SK-N-SH (cell line): Measurements from ENCODE around the gene GPX7. TPM values are rescaled to one million over a fixed set of nuclear protein-coding genes. Genes with fewer than 3 reads are reported as not detected.

Experiments used
- CTCF ChIA-PET: fragments of 300-600, 350-600 bp; formaldehyde crosslinking; extraction: SDS; loops from one replicate; lab custom pipeline; 2021; lab: Yijun Ruan, JAX
- POLR2A ChIA-PET: fragments of 350-600 bp; sonication (Branson Sonifier 250); formaldehyde crosslinking; extraction: SDS; loops from one replicate; lab custom pipeline; 2020; ENCODE audit warnings: antibody characterized with exemption, inconsistent platforms; lab: Yijun Ruan, JAX
- DNase-seq: peaks from one replicate; pipeline ENCODE4 v3.0.0; 2012
- H2AFZ ChIP-seq: fragments of 200-600 bp; sonication (generic); 2 replicates; pipeline ENCODE4 v1.8.1; 2016; ENCODE audit warnings: antibody characterized with exemption, mild to moderate bottlenecking, low read depth
- H3F3A ChIP-seq: fragments of 200-600 bp; sonication (generic); replicated peaks from 2 replicates; pipeline ENCODE3; 2016; ENCODE audit warnings: antibody characterized with exemption, mild to moderate bottlenecking; ENCODE audit not compliant: insufficient read depth
- H3K27ac ChIP-seq, 2 experiments: fragments of 200-500 bp in 1 of 2; fragments of 200-600 bp in 1 of 2; sonication (Bioruptor generic) in 1 of 2; sonication (generic), shearing (Covaris generic) in 1 of 2; 2 replicates each; pipeline versions ENCODE4 v1.5.1 to v1.6.1; 2014 to 2016; ENCODE audit warnings: low read depth in 2 of 2, inconsistent platforms in 1 of 2, low read length in 1 of 2, mild to moderate bottlenecking in 1 of 2, mixed read lengths in 1 of 2
- H3K27me3 ChIP-seq: fragments of 200-600 bp; sonication (generic), shearing (Covaris generic); 2 replicates; pipeline ENCODE4 v1.6.1; 2016; ENCODE audit warnings: mixed run types; ENCODE audit not compliant: insufficient read depth
- H3K36me3 ChIP-seq, 2 experiments: fragments of 200-500 bp in 1 of 2; fragments of 200-600 bp in 1 of 2; sonication (Bioruptor generic) in 1 of 2; sonication (generic) in 1 of 2; replicated peaks in 1 of 2; 2 replicates each; pipeline versions ENCODE3 to v1.5.1; 2014 to 2016; ENCODE audit warnings: low read length in 1 of 2, mild to moderate bottlenecking in 1 of 2; ENCODE audit not compliant: insufficient read depth in 2 of 2, control insufficient read depth in 1 of 2
- H3K4me1 ChIP-seq, 2 experiments: fragments of 200-500 bp in 1 of 2; fragments of 200-600 bp in 1 of 2; sonication (Bioruptor generic) in 1 of 2; sonication (generic), shearing (Covaris generic) in 1 of 2; 2 replicates each; pipeline versions ENCODE4 v1.5.1 to v1.6.1; 2014 to 2016; ENCODE audit warnings: low read depth in 1 of 2, low read length in 1 of 2, mixed run types in 1 of 2; ENCODE audit not compliant: insufficient read depth in 2 of 2, control insufficient read depth in 1 of 2
- H3K4me2 ChIP-seq: fragments of 200-600 bp; sonication (generic), shearing (Covaris generic); 2 replicates; pipeline ENCODE4 v1.6.1; 2017; ENCODE audit warnings: mixed run types
- H3K4me3 ChIP-seq, 2 experiments: fragments of 200-500 bp in 1 of 2; fragments of 200-600 bp in 1 of 2; sonication (Bioruptor generic) in 1 of 2; sonication (generic), shearing (Covaris generic) in 1 of 2; 2 replicates each; pipeline versions ENCODE4 v1.5.1 to v1.8.1; 2014 to 2016; ENCODE audit warnings: low read depth in 2 of 2, inconsistent platforms in 1 of 2, low read length in 1 of 2, mild to moderate bottlenecking in 1 of 2, mixed read lengths in 1 of 2, moderate library complexity in 1 of 2
- H3K79me2 ChIP-seq: fragments of 200-600 bp; sonication (generic); 2 replicates; pipeline ENCODE4 v1.8.1; 2017; ENCODE audit warnings: mild to moderate bottlenecking; ENCODE audit not compliant: insufficient read depth
- H3K9ac ChIP-seq: fragments of 200-600 bp; sonication (generic); 2 replicates; pipeline ENCODE4 v1.6.1; 2017; ENCODE audit warnings: mixed run types
- H3K9me2 ChIP-seq: fragments of 200-600 bp; sonication (generic); 2 replicates; pipeline ENCODE4 v1.6.1; 2017; ENCODE audit warnings: mixed run types
- H3K9me3 ChIP-seq: fragments of 200-600 bp; sonication (generic); 2 replicates; pipeline ENCODE4 v1.6.1; 2017; ENCODE audit warnings: mixed run types, mild to moderate bottlenecking, moderate library complexity
- H4K20me1 ChIP-seq: fragments of 200-600 bp; sonication (generic); 2 replicates; pipeline ENCODE4 v1.6.1; 2017; ENCODE audit warnings: mild to moderate bottlenecking, mixed run types; ENCODE audit not compliant: insufficient read depth
- CHD2 ChIP-seq: fragments of 150-350 bp; IDR thresholded peaks from 2 replicates; pipeline ENCODE4 v1.6.1; 2018; ENCODE audit warnings: low read length; ENCODE audit not compliant: partially characterized antibody
- EP300 ChIP-seq, 2 experiments: IDR thresholded peaks; 2 replicates each; pipeline versions ENCODE4 v1.4.0 to v1.6.1; 2012; ENCODE audit warnings: borderline replicate concordance in 1 of 2, low read depth in 1 of 2, low read length in 1 of 2
- EZH2phosphoT487 ChIP-seq: fragments of 200-600 bp; sonication (generic); IDR thresholded peaks from 2 replicates; pipeline ENCODE4 v1.6.1; 2017; ENCODE audit warnings: low read depth, mixed run types, mild to moderate bottlenecking, antibody characterized with exemption, moderate library complexity, borderline replicate concordance
- FOSL2 ChIP-seq: IDR thresholded peaks from 2 replicates; pipeline ENCODE4 v1.4.0; 2012; ENCODE audit warnings: low read depth, mild to moderate bottlenecking, moderate library complexity, borderline replicate concordance
- FOXJ3 ChIP-seq: sonication (generic); formaldehyde crosslinking; IDR thresholded peaks from 2 replicates; pipeline ENCODE4 v1.5.1; 2020; ENCODE audit warnings: mild to moderate bottlenecking, missing genetic modification reagents
- FOXM1 ChIP-seq: IDR thresholded peaks from 2 replicates; pipeline ENCODE4 v1.4.0; 2012; ENCODE audit warnings: low read depth, mild to moderate bottlenecking
- GATA2 ChIP-seq: sonication (generic); formaldehyde crosslinking; IDR thresholded peaks from 2 replicates; pipeline ENCODE4 v1.5.0; 2020; ENCODE audit warnings: mild to moderate bottlenecking, missing genetic modification reagents
- MXI1 ChIP-seq: IDR thresholded peaks from 2 replicates; pipeline ENCODE4 v1.6.1; 2012; ENCODE audit warnings: mild to moderate bottlenecking, low read depth, low read length, improper control_type of control experiment
- NFIC ChIP-seq: IDR thresholded peaks from 2 replicates; pipeline ENCODE4 v1.4.0; 2012; ENCODE audit warnings: borderline replicate concordance
- RCOR1 ChIP-seq: fragments of 150-350 bp; IDR thresholded peaks from 2 replicates; pipeline ENCODE4 v1.6.1; 2017; ENCODE audit warnings: antibody characterized with exemption, low read length
- SMC3 ChIP-seq: IDR thresholded peaks from 2 replicates; pipeline ENCODE4 v1.6.1; 2012; ENCODE audit warnings: low read depth, low read length, improper control_type of control experiment
- TCF12 ChIP-seq: IDR thresholded peaks from 2 replicates; pipeline ENCODE4 v1.4.0; 2012
- TEAD4 ChIP-seq: IDR thresholded peaks from 2 replicates; pipeline ENCODE4 v1.4.0; 2012; ENCODE audit warnings: mild to moderate bottlenecking, borderline replicate concordance; ENCODE audit not compliant: insufficient read depth
- WGBS: methylation state at CpG from one replicate; pipeline ENCODE4 v1.1.6; 2017; ENCODE audit warnings: low lambda C conversion rate; 5-methylcytosine and 5-hydroxymethylcytosine counted together
- polyA plus RNA-seq, 3 experiments: library from polyadenylated mRNA; depleted of rRNA; stranded (reverse); fragments of >200 nt; gene quantifications; 2 replicates each; pipeline ENCODE4 v1.2.3, GENCODE V29; 2012
- TF ChIP-seq, protein P1 (sequence below): IDR thresholded peaks from 2 replicates; pipeline ENCODE4 v1.6.1; 2012; ENCODE audit warnings: mild to moderate bottlenecking, low read depth, low read length, moderate library complexity
- TF ChIP-seq, protein P2 (sequence below): fragments of 150-350 bp; IDR thresholded peaks from 2 replicates; pipeline ENCODE4 v1.6.1; 2016; ENCODE audit warnings: mild to moderate bottlenecking, low read depth, low read length
- TF ChIP-seq, protein P3 (sequence below): IDR thresholded peaks from 2 replicates; pipeline ENCODE4; 2012
- TF ChIP-seq, protein P4 (sequence below): IDR thresholded peaks from 2 replicates; pipeline ENCODE4 v1.4.0; 2012; ENCODE audit warnings: low read depth, borderline replicate concordance
- TF ChIP-seq, protein P5 (sequence below): fragments of 150-350 bp; IDR thresholded peaks from 2 replicates; pipeline ENCODE4 v1.6.1; 2017; ENCODE audit warnings: antibody characterized with exemption, low read length, low read depth, borderline replicate concordance

Gene GPX7
- polyA plus RNA-seq, 1 of the 3 experiments (the other 2 are of a cell fraction), result 6.2 TPM

DNA sequence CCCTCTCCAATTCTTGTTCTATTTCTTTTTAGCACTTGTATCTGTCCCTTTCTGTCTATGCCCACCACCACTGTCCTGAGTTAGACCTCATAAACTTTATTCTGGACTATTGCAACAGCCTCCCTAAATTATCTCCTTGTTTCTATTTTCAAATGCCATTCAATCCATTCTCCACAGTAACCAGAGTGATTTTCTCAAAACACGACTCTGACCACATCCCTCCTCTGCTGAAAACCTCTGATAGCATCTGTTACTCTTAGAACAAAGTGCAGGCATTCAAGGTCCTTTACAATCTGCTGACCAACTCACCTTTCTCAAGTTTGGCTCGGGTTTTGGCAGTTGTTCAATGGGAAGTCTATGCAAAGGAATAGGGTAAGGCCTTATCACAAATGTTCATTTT lies 22.8 kb upstream of the GPX7 start:
- POLR2A ChIA-PET, result no interaction called here

DNA sequence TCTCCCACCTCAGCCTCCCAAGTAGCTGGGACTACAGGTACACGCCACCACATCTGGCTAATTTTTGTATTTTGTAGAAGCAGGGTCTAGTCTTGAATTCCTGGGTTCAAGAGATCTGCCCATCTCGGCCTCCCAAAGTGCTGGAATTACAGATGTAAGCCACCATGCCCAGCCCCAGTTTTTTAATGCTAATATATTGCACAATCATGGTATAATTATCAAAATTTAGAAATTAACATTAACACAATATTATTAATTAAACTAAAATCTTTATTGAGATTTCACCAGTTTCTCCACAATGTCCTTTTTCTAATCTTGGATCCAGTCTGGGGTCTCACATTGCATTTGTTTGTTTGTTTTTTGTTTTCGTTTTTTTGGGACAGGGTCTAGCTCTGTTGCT lies 21.9 kb upstream of the GPX7 start:
- WGBS, result 59% methylated on average over 3 of the region's 3 CpGs
- Histone ChIP-seq H3K27ac (no peak overlapping the region), H3K36me3 (no peaks in the 10 kb centered on the region), H2AFZ (no peak overlapping the region), H3K79me2 (no peaks in the 10 kb centered on the region), H3K4me3 (no peak overlapping the region), H3K27me3 (no peaks in the 10 kb centered on the region), H3K9me3 (no peaks in the 10 kb centered on the region), H3K4me1 (0 out of 4 replicates have a peak, but pooled peaks cover 0 to under 1% of the 10 kb centered on the region in 2 experiments), H4K20me1 (no peaks in the 10 kb centered on the region), H3F3A (peaks cover 2% of the 10 kb centered on the region), H3K4me2 (no peak overlapping the region), H3K9me2 (no peaks in the 10 kb centered on the region), H3K9ac (no peak overlapping the region)
- no peak for DNase-seq
- CTCF ChIA-PET, result interaction anchor here (1.5 kb wide), 1 partner anchor 25 kb away, joined by 3 read pairs; no protein-coding TSS in a partner anchor
- POLR2A ChIA-PET, result interaction anchor here (1.4 kb wide), 1 partner anchor 27 kb away, joined by 3 read pairs; the partner anchor contains the start of gene TUT4
- TF ChIP-seq CHD2, result no peak
- no peak for TF ChIP-seq RCOR1
- TF ChIP-seq, protein P1, sequence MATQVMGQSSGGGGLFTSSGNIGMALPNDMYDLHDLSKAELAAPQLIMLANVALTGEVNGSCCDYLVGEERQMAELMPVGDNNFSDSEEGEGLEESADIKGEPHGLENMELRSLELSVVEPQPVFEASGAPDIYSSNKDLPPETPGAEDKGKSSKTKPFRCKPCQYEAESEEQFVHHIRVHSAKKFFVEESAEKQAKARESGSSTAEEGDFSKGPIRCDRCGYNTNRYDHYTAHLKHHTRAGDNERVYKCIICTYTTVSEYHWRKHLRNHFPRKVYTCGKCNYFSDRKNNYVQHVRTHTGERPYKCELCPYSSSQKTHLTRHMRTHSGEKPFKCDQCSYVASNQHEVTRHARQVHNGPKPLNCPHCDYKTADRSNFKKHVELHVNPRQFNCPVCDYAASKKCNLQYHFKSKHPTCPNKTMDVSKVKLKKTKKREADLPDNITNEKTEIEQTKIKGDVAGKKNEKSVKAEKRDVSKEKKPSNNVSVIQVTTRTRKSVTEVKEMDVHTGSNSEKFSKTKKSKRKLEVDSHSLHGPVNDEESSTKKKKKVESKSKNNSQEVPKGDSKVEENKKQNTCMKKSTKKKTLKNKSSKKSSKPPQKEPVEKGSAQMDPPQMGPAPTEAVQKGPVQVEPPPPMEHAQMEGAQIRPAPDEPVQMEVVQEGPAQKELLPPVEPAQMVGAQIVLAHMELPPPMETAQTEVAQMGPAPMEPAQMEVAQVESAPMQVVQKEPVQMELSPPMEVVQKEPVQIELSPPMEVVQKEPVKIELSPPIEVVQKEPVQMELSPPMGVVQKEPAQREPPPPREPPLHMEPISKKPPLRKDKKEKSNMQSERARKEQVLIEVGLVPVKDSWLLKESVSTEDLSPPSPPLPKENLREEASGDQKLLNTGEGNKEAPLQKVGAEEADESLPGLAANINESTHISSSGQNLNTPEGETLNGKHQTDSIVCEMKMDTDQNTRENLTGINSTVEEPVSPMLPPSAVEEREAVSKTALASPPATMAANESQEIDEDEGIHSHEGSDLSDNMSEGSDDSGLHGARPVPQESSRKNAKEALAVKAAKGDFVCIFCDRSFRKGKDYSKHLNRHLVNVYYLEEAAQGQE, result no peak
- TF ChIP-seq NFIC, result no peak
- no peak for TF ChIP-seq FOXM1
- TF ChIP-seq, protein P2, sequence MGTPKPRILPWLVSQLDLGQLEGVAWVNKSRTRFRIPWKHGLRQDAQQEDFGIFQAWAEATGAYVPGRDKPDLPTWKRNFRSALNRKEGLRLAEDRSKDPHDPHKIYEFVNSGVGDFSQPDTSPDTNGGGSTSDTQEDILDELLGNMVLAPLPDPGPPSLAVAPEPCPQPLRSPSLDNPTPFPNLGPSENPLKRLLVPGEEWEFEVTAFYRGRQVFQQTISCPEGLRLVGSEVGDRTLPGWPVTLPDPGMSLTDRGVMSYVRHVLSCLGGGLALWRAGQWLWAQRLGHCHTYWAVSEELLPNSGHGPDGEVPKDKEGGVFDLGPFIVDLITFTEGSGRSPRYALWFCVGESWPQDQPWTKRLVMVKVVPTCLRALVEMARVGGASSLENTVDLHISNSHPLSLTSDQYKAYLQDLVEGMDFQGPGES, result no peak
- no peak for TF ChIP-seq FOSL2
- TF ChIP-seq EP300 (IDR thresholded peaks at IDR 0.05; ENCODE audit: borderline replicate concordance in 1 of 2, low read depth in 1 of 2, low read length in 1 of 2), result no peak
- TF ChIP-seq MXI1, result no peak
- no peak for TF ChIP-seq SMC3
- no peak for TF ChIP-seq TCF12
- TF ChIP-seq, protein P3, sequence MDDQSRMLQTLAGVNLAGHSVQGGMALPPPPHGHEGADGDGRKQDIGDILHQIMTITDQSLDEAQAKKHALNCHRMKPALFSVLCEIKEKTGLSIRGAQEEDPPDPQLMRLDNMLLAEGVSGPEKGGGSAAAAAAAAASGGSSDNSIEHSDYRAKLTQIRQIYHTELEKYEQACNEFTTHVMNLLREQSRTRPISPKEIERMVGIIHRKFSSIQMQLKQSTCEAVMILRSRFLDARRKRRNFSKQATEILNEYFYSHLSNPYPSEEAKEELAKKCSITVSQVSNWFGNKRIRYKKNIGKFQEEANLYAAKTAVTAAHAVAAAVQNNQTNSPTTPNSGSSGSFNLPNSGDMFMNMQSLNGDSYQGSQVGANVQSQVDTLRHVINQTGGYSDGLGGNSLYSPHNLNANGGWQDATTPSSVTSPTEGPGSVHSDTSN, result no peak

More for the DNA sequence above, 22.8 kb upstream of the GPX7 start:
- peaks cover 0 to 6% of the 10 kb centered on the region in 2 experiments; a peak in 1 of 4 replicates for H3K4me1 ChIP-seq
- H3K27ac ChIP-seq, result no peak overlapping the region
- no peak for DNase-seq
- peaks cover 7% of the 10 kb centered on the region for H3F3A ChIP-seq
- no peak overlapping the region for H3K4me3 ChIP-seq
- CTCF ChIA-PET, result interaction anchor here (1.5 kb wide), 1 partner anchor 24 kb away, joined by 3 read pairs; no protein-coding TSS in a partner anchor
- no peak overlapping the region for H3K9ac ChIP-seq
- TF ChIP-seq FOXJ3, result no peak
- no peak for TF ChIP-seq NFIC
- no peak for TF ChIP-seq TEAD4
- no peak for TF ChIP-seq EZH2phosphoT487
- TF ChIP-seq, protein P4, sequence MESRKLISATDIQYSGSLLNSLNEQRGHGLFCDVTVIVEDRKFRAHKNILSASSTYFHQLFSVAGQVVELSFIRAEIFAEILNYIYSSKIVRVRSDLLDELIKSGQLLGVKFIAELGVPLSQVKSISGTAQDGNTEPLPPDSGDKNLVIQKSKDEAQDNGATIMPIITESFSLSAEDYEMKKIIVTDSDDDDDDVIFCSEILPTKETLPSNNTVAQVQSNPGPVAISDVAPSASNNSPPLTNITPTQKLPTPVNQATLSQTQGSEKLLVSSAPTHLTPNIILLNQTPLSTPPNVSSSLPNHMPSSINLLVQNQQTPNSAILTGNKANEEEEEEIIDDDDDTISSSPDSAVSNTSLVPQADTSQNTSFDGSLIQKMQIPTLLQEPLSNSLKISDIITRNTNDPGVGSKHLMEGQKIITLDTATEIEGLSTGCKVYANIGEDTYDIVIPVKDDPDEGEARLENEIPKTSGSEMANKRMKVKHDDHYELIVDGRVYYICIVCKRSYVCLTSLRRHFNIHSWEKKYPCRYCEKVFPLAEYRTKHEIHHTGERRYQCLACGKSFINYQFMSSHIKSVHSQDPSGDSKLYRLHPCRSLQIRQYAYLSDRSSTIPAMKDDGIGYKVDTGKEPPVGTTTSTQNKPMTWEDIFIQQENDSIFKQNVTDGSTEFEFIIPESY, result no peak
- TF ChIP-seq GATA2 (CRISPR knock-in tag), result no peak
- TF ChIP-seq, protein P5, sequence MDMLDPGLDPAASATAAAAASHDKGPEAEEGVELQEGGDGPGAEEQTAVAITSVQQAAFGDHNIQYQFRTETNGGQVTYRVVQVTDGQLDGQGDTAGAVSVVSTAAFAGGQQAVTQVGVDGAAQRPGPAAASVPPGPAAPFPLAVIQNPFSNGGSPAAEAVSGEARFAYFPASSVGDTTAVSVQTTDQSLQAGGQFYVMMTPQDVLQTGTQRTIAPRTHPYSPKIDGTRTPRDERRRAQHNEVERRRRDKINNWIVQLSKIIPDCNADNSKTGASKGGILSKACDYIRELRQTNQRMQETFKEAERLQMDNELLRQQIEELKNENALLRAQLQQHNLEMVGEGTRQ, result no peak
- no peaks in the 10 kb centered on the region for H3K9me2 ChIP-seq
- no peaks in the 10 kb centered on the region for H3K79me2 ChIP-seq
- H3K9me3 ChIP-seq, result no peaks in the 10 kb centered on the region
- WGBS, result 62% methylated on average over 2 of the region's 2 CpGs
- H4K20me1 ChIP-seq, result no peaks in the 10 kb centered on the region
- no peak overlapping the region for H3K4me2 ChIP-seq
- H2AFZ ChIP-seq, result no peak overlapping the region
- no peaks in the 10 kb centered on the region for H3K27me3 ChIP-seq
- no peaks in the 10 kb centered on the region for H3K36me3 ChIP-seq
